SU-DHL-6 (cell line): ENCODE results near the gene CALCR.
"Not testable (repeated sequence)": the region's sequence is repeated elsewhere in the genome, so short reads cannot be mapped to it uniquely, and the experiment has no call there.

Source experiments
- H2AFZ ChIP-seq: fragments of 200-600 bp; sonication (generic); 2 replicates; pipeline ENCODE4 v1.6.1; 2014; ENCODE audit warnings: low read depth, mild to moderate bottlenecking, moderate library complexity, mixed read lengths, antibody characterized with exemption, low read length; ENCODE audit not compliant: severe bottlenecking
- H3F3A ChIP-seq: fragments of 200-600 bp; shearing (Covaris generic); 2 replicates; pipeline ENCODE4 v1.6.0; 2016; ENCODE audit warnings: antibody characterized with exemption, mild to moderate bottlenecking; ENCODE audit not compliant: insufficient read depth
- H3K27ac ChIP-seq: fragments of 200-600 bp; sonication (generic); 2 replicates; pipeline ENCODE4 v1.5.1; 2016; ENCODE audit warnings: low read depth, mild to moderate bottlenecking, low read length, moderate library complexity, mixed read lengths
- H3K27me3 ChIP-seq: fragments of 200-600 bp; sonication (generic), shearing (Covaris generic); 2 replicates; pipeline ENCODE4 v1.6.0; 2014; ENCODE audit warnings: mild to moderate bottlenecking, low read length
- H3K36me3 ChIP-seq: fragments of 200-600 bp; sonication (generic); 2 replicates; pipeline ENCODE4 v1.6.1; 2014; ENCODE audit warnings: mild to moderate bottlenecking, low read length, mixed read lengths
- H3K4me2 ChIP-seq: fragments of 300-600, 200-600 bp; shearing (Covaris generic), sonication (generic); 2 replicates; pipeline ENCODE4 v1.6.0; 2014; ENCODE audit warnings: low read length, low read depth, mild to moderate bottlenecking; ENCODE audit not compliant: poor library complexity, severe bottlenecking
- H3K4me3 ChIP-seq: fragments of 200-600 bp; sonication (generic); 2 replicates; pipeline ENCODE4 v1.5.1; 2014; ENCODE audit warnings: antibody characterized with exemption, low read length, mild to moderate bottlenecking, mixed read lengths; ENCODE audit not compliant: insufficient read depth, poor library complexity, severe bottlenecking
- H3K79me2 ChIP-seq: fragments of 200-600 bp; sonication (generic); 2 replicates; pipeline ENCODE4 v1.6.1; 2014; ENCODE audit warnings: mild to moderate bottlenecking, low read length, moderate library complexity; ENCODE audit not compliant: insufficient read depth
- H3K9ac ChIP-seq: fragments of 200-600 bp; sonication (generic); 2 replicates; pipeline ENCODE4 v1.7.0; 2014; ENCODE audit warnings: mild to moderate bottlenecking, low read length
- H3K9me2 ChIP-seq: fragments of 200-600 bp; sonication (generic); replicated peaks from 2 replicates; pipeline ENCODE4 v1.6.1; 2014; ENCODE audit warnings: low read length; ENCODE audit not compliant: insufficient read depth
- H3K9me3 ChIP-seq: fragments of 200-600 bp; sonication (generic); 2 replicates; pipeline ENCODE4 v1.6.1; 2014; ENCODE audit warnings: low read length, mixed read lengths; ENCODE audit not compliant: insufficient read depth
- H4K20me1 ChIP-seq: fragments of 200-600 bp; sonication (generic); 2 replicates; pipeline ENCODE4 v1.6.1; 2014; ENCODE audit warnings: low read depth, mild to moderate bottlenecking, antibody characterized with exemption, low read length, moderate library complexity, mixed read lengths
- CTCF ChIP-seq: fragments of 200-600 bp; sonication (generic); IDR thresholded peaks from one replicate; pipeline ENCODE4 v1.5.1; 2017; ENCODE audit warnings: antibody characterized with exemption, mild to moderate bottlenecking, low read length, moderate library complexity; ENCODE audit not compliant: insufficient read depth, poor library complexity, severe bottlenecking
- EZH2phosphoT487 ChIP-seq: fragments of 200-600 bp; sonication (generic), shearing (Covaris generic); conservative IDR thresholded peaks from 2 replicates; pipeline ENCODE4 v1.6.1; 2018; ENCODE audit warnings: mild to moderate bottlenecking, antibody characterized with exemption, low read length, moderate library complexity, mixed read lengths

The CALCR gene

GRCh38 chr7:93515144-93515543, 59.4 kb downstream of the CALCR start:
- H3K79me2 ChIP-seq = no peaks in the 10 kb centered on the region
- H3K9me2 ChIP-seq = no peaks in the 10 kb centered on the region
- no peak overlapping the region for H3K4me3 ChIP-seq
- H3K9me3 ChIP-seq = no peaks in the 10 kb centered on the region
- H4K20me1 ChIP-seq = peaks cover 4% of the 10 kb centered on the region; the same call in 1 of the 2 replicates
- H2AFZ ChIP-seq = no peak overlapping the region
- H3K9ac ChIP-seq = no peak overlapping the region
- no peak overlapping the region for H3K27ac ChIP-seq
- TF ChIP-seq CTCF (no peak), EZH2phosphoT487 (no peak)
- no peaks in the 10 kb centered on the region for H3F3A ChIP-seq
- no peak overlapping the region for H3K4me2 ChIP-seq
- H3K36me3 ChIP-seq = no peaks in the 10 kb centered on the region
- 0 out of 2 replicates have a peak, but pooled peaks cover 2% of the 10 kb centered on the region for H3K27me3 ChIP-seq

GRCh38 chr7:93509303-93509702, 65.2 kb downstream of the CALCR start:
- H3K27me3 ChIP-seq = 0 out of 2 replicates have a peak, but pooled peaks cover 2% of the 10 kb centered on the region
- H3K79me2 ChIP-seq = no peaks in the 10 kb centered on the region
- H3K27ac ChIP-seq = no peak overlapping the region
- H3K9ac ChIP-seq = no peak overlapping the region
- no peaks in the 10 kb centered on the region for H4K20me1 ChIP-seq
- H2AFZ ChIP-seq = no peak overlapping the region
- no peaks in the 10 kb centered on the region for H3K9me2 ChIP-seq
- no peaks in the 10 kb centered on the region for H3K36me3 ChIP-seq
- TF ChIP-seq EZH2phosphoT487 (no peak), CTCF (no peak)
- no peak overlapping the region for H3K4me2 ChIP-seq
- H3K4me3 ChIP-seq = no peak overlapping the region
- no peaks in the 10 kb centered on the region for H3F3A ChIP-seq
- H3K9me3 ChIP-seq = no peaks in the 10 kb centered on the region

- no peaks in the 10 kb centered on the region for H3K27me3 ChIP-seq
- H3K4me3 ChIP-seq = no peak overlapping the region
- H3K79me2 ChIP-seq = no peaks in the 10 kb centered on the region
- H2AFZ ChIP-seq = no peak overlapping the region
- H3K9ac ChIP-seq = no peak overlapping the region
- no peaks in the 10 kb centered on the region for H3F3A ChIP-seq
- no peaks in the 10 kb centered on the region for H3K36me3 ChIP-seq
- H3K4me2 ChIP-seq = no peak overlapping the region
- H3K27ac ChIP-seq = no peak overlapping the region
- H3K9me2 ChIP-seq = no peaks in the 10 kb centered on the region
- no peak for TF ChIP-seq EZH2phosphoT487
- TF ChIP-seq CTCF = no peak
- H3K9me3 ChIP-seq = no peaks in the 10 kb centered on the region
- no peaks in the 10 kb centered on the region for H4K20me1 ChIP-seq
Measured at GRCh38 chr7:93503088-93503487, 71.4 kb downstream of the CALCR start.

- not testable (repeated sequence) for H3K27me3 ChIP-seq, H3K4me2 ChIP-seq, H4K20me1 ChIP-seq, H3K9me3 ChIP-seq, H3K9ac ChIP-seq, H3K36me3 ChIP-seq, H3K4me3 ChIP-seq, H2AFZ ChIP-seq, H3F3A ChIP-seq, H3K27ac ChIP-seq, H3K9me2 ChIP-seq, H3K79me2 ChIP-seq
Measured at GRCh38 chr7:93491860-93492259, 82.7 kb downstream of the CALCR start.
